LHCN-M2 (cell line): Measurements from ENCODE around the gene NMUR2. TPM values are rescaled to one million over a fixed set of nuclear protein-coding genes. Genes with fewer than 3 reads are reported as not detected.

Experiments used
- DNase-seq: peaks from one replicate; pipeline ENCODE4 v3.0.0-alpha.2; 2012; ENCODE audit warnings: low read depth
- total RNA-seq: library from RNA; depleted of rRNA; stranded (reverse); fragments of >200 nt; gene quantifications from 2 replicates; pipeline ENCODE4 v1.2.3, GENCODE V29; 2014

NMUR2 gene
- total RNA-seq, 1 experiment from 2014 or later = not detected

DNA sequence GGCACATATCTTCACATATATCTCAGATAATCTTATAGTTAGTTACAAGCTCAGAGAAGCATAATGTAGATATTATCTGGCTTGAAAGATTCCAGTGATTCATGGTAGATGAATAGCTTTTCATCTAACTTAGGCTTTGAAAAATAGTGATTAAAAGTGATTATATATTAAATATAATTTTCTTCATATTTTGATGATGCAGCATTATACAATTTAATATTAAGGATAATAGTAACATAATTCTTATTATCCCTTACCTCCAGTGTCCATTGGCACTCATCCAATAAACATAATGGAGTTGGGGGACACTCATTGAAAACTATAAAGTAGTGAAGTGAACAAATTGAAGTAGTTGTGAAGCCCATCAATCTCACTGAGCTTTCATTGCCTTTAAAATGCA, 35.8 kb downstream of the NMUR2 start:
- no peak for DNase-seq

GRCh38 chr5:152367554-152367953, 37.5 kb downstream of the NMUR2 start:
- no peak for DNase-seq

DNA sequence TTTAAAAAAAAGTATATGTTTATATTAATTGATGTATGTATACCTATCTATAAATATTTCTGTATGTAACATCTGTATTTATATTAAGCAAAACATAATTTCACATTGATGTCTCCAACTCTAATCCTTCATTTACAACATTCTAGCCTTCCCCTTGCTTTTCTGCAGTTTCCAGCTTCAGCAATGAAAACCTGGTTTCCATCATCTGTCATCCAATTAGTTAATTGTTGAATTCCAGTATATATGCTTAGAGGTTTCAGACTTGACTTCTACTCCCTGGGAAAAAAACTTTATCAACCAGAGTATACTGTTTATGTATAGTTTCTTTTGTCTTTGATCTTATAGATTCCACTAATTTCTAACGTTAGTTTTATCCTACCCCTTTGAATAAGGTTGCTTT, 38.4 kb downstream of the NMUR2 start:
- no peak for DNase-seq

DNA sequence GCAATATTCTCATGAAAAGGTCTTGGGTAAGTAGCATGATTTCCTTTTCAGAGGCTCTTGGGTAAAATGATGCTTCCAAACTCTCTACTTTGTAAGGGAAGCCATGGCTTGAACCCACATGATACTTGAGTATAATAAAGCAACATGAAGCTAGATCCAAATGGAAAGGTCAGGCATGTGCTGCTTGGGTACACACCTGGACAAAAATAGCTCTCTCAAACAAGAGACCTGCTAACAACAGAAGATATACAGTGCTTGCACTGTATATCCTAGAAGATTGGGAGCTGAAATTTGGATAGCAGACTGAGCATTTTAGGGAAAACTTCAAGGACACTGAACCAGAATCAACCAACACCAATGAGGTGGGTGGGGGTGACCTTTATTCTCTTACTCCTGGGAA, 40.2 kb downstream of the NMUR2 start:
- no peak for DNase-seq

GRCh38 chr5:152364172-152364571, 40.9 kb downstream of the NMUR2 start:
- DNase-seq = no peak

- DNase-seq = no peak
Observed at GRCh38 chr5:152358861-152359568, 46.1 kb downstream of the NMUR2 start.

- no peak for DNase-seq
Observed at GRCh38 chr5:152356506-152356905, 48.6 kb downstream of the NMUR2 start.

- no peak for DNase-seq
Observed at GRCh38 chr5:152355061-152355460, 50.0 kb downstream of the NMUR2 start.

DNA sequence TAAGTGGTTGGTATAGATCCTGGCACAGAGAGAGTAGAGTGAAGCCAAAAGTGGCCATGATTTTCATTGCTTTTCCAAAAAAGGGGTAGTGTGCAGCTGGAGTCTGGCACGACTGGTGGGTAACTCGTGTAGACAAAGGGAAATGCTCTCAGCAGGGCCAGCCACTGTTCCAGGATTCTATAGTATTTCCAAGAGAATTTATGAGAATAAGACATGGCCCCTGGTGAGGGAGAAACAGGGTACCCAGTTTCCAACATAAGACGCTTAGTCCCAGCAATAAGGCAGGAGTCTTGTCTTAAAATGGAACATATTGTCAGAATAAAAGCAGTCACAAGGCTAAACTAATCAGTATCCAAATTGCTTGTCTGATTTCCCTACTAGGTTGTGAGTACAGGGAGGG, 52.1 kb downstream of the NMUR2 start:
- no peak for DNase-seq

- DNase-seq = peak; percentile 18
Observed at GRCh38 chr5:152349683-152350526, 55.2 kb downstream of the NMUR2 start.
